SK-N-MC (cell line): ENCODE measurements around the gene CCR6.
"Not testable (repeated sequence)": the region's sequence is repeated elsewhere in the genome, so short reads cannot be mapped to it uniquely, and the experiment has no call there.

ENCODE experiments used
- EZH2 ChIP-seq: fragments of 200-600 bp; sonication (generic); IDR thresholded peaks from one replicate; pipeline ENCODE4 v1.6.1; 2017; ENCODE audit warnings: antibody characterized with exemption
- FOXP2 ChIP-seq: optimal IDR thresholded peaks from 2 replicates; pipeline ENCODE3; 2011; ENCODE audit warnings: mild to moderate bottlenecking, moderate library complexity; ENCODE audit not compliant: insufficient read depth; ENCODE audit errors: extremely low read length, control extremely low read depth
- POLR2AphosphoS5 ChIP-seq: IDR thresholded peaks from 2 replicates; pipeline ENCODE4 v1.6.1; 2012; ENCODE audit warnings: mild to moderate bottlenecking, low read depth, low read length, borderline replicate concordance

DNA sequence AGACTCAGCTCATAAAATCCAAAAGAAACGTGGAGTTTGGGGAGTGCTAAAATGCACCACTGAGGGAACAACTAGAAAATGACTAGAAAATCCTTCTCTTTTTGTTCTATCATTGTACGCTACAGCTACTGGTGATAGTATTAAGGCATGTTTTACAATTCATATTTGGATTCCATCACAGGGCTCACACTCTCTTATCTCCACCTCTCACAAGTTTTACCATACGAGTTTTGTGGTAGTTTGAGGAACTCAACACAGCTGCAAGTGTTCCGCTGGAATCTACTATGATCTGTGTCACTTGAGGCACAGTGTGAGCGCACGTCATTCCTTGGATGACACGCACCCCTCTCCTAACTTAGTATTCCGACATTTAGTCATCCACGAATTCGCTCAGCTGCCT is 44.8 kb downstream of the CCR6 start:
- TF ChIP-seq POLR2AphosphoS5, EZH2, FOXP2: not testable (repeated sequence)
